ENCODE data around the gene RIMBP2. TPM values are rescaled to one million over a fixed set of nuclear protein-coding genes. Genes with fewer than 3 reads are reported as not detected.

RIMBP2 gene
- total RNA-seq, 4 donors from 2014 or later = 1.5 to 5.3 (median 2.7) TPM

GRCh38 chr12:130431176-130431575, 284.9 kb downstream of the RIMBP2 start:
- DNase-seq (ENCODE audit: low spot score in 2 of 2) = peak in 1 of 2 donors; percentile 57
- no peak overlapping the region for H3K4me3 ChIP-seq (ENCODE audit: low read depth, poor library complexity, severe bottlenecking)
- TF ChIP-seq POLR2A (IDR thresholded peaks at IDR 0.05) = no peak
- no peak for TF ChIP-seq CTCF (IDR thresholded peaks at IDR 0.05)
- intact Hi-C loops (cut with DNase I; ENCODE audit: low total_unique reads) = no loop called here
- WGBS, 2 donors = 93 to 95% methylated on average over 11 of the region's 11 CpGs

DNA sequence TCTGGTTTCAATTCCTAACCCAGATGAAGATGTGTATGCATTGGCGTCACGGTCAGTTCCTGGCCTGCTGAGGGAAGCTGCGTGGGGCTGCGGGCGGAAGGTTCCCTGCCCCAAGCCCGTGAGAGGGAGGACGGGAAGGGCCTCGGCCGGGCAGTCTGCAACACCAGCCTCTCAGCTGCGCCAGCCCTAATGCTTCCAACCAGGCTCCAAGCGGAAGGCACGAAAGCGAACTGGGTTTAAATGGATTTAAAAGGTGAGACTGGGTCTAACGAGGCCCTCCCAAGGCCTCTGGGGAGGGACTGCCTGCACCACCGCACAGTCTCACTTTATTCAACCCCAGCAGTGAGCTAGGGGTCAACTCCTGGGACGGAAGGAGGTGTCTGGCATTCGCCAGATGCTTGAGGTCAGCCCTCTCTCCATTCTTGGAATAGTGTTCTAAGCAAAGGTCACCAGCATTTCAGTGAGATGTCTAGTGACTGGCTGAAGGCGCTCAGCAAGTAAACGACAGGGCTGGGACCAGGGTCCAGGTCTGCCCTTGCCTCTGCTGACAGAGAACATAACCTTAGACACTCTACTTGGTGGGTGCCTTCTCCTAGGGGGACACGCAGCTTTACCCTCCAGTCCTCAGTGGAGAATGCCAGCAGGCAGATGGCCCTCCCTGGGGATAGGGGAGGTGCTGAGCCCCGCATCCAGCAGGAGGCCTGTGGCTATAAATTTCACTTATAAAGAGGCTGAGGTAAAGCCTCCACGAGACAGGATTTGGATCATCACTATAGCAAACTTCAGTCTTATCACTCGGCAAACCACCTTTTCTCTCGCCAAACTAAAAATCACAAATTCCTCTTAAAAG, 286.2 kb downstream of the RIMBP2 start:
- intact Hi-C loops (cut with DNase I; ENCODE audit: low total_unique reads) = no loop called here
- no peak for TF ChIP-seq POLR2A (IDR thresholded peaks at IDR 0.05)
- no peak for TF ChIP-seq CTCF (IDR thresholded peaks at IDR 0.05)
- 82 to 88% methylated on average over 24 of the region's 24 CpGs for WGBS, 2 donors
- peak in 1 of 2 donors; percentile 82 for DNase-seq (ENCODE audit: low spot score in 2 of 2)
- no peak overlapping the region for H3K4me3 ChIP-seq (ENCODE audit: low read depth, poor library complexity, severe bottlenecking)

GRCh38 chr12:130428116-130428515, 288.0 kb downstream of the RIMBP2 start:
- TF ChIP-seq POLR2A (IDR thresholded peaks at IDR 0.05) = no peak
- no peak for TF ChIP-seq CTCF (IDR thresholded peaks at IDR 0.05)
- intact Hi-C loops (cut with DNase I; ENCODE audit: low total_unique reads) = no loop called here
- 66 to 77% methylated on average over 15 of the region's 15 CpGs for WGBS, 2 donors
- H3K4me3 ChIP-seq (ENCODE audit: low read depth, poor library complexity, severe bottlenecking) = no peak overlapping the region
- DNase-seq (ENCODE audit: low spot score in 2 of 2) = peak in 1 of 2 donors; percentile 78

DNA sequence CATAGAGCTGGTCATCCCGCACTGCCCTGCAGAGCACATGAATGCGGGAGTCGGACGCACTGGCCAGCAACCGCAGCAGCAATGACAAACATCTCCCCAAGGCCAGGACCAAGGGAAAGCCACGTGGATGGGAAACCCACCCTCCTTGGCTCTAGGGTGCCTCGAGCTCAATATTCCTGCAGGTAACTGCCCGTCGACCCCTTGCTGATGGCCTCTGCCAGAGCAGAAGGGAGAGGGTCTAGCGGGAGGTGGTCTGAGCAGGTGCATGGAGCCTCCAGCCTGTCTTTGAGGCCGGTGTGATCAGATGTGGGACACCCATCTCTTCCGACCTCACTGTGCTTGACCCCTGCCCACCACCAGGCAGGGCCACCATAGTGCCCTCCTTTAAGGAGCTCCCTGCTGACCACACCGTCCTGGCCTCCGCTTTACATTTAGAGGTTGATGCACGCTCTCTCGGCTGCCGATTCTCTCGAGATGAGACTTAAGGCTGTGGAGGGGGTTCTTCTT, 288.7 kb downstream of the RIMBP2 start:
- 91 to 92% methylated on average over 16 to 18 of the region's 18 CpGs for WGBS, 2 donors
- intact Hi-C loops (cut with DNase I; ENCODE audit: low total_unique reads) = no loop called here
- TF ChIP-seq CTCF (IDR thresholded peaks at IDR 0.05) (no peak), POLR2A (IDR thresholded peaks at IDR 0.05) (no peak)
- peak in 1 of 2 donors; percentile 60 for DNase-seq (ENCODE audit: low spot score in 2 of 2)
- H3K4me3 ChIP-seq (ENCODE audit: low read depth, poor library complexity, severe bottlenecking) = no peak overlapping the region

- TF ChIP-seq POLR2A (IDR thresholded peaks at IDR 0.05) (no peak), CTCF (IDR thresholded peaks at IDR 0.05) (no peak)
- H3K4me3 ChIP-seq (ENCODE audit: low read depth, poor library complexity, severe bottlenecking) = no peak overlapping the region
- DNase-seq (ENCODE audit: low spot score in 2 of 2) = peak in 1 of 2 donors; percentile 80
- WGBS, 2 donors = 87 to 90% methylated on average over 16 to 20 of the region's 20 CpGs
- intact Hi-C loops (cut with DNase I; ENCODE audit: low total_unique reads) = no loop called here
Measured at GRCh38 chr12:130425698-130426245, 290.3 kb downstream of the RIMBP2 start.

Measured in lower leg skin (tissue), 4 donors.